Heart left ventricle (tissue), 16 donors: Measurements from ENCODE around the gene HOMER1. TPM values are rescaled to one million over a fixed set of nuclear protein-coding genes. Genes with fewer than 3 reads are reported as not detected.

Experiments used
- ATAC-seq, 4 donors: fragments of 200-7000 bp; cut with Tn5 transposase; one replicate each; pipeline ENCODE4 v1.9.1; 2020 to 2022; ENCODE audit warnings: moderate library complexity in 4 of 4, mild to moderate bottlenecking in 3 of 4, moderate number of reproducible peaks in 1 of 4
- DNase-seq, 5 donors: peaks; one replicate each; pipeline ENCODE4 v3.0.0-alpha.2; 2020
- H3K27ac ChIP-seq, 12 donors: fragments of 200-600 bp; sonication (generic) in 4 of 12; one replicate each; pipeline versions ENCODE4 v1.5.0 to v1.8.0; 2016 to 2022; ENCODE audit warnings: mild to moderate bottlenecking in 2 of 12
- H3K27me3 ChIP-seq, 9 donors: fragments of 200-600 bp; sonication (generic) in 2 of 9; one replicate each; pipeline versions ENCODE4 v1.5.1 to v1.8.0; 2016 to 2022; ENCODE audit warnings: mild to moderate bottlenecking in 3 of 9
- H3K36me3 ChIP-seq, 9 donors: fragments of 200-600 bp; sonication (generic) in 2 of 9; one replicate each; pipeline versions ENCODE4 v1.5.0 to v1.8.0; 2018 to 2022; ENCODE audit warnings: mild to moderate bottlenecking in 2 of 9
- H3K4me1 ChIP-seq, 12 donors: fragments of 200-600 bp; sonication (generic) in 4 of 12; one replicate each; pipeline versions ENCODE4 v1.5.0 to v1.8.0; 2016 to 2022; ENCODE audit warnings: mild to moderate bottlenecking in 3 of 12
- H3K4me3 ChIP-seq, 12 donors: fragments of 200-600 bp; sonication (generic) in 4 of 12; one replicate each; pipeline versions ENCODE4 v1.5.0 to v1.8.0; 2017 to 2022; ENCODE audit warnings: mild to moderate bottlenecking in 9 of 12, moderate library complexity in 4 of 12
- H3K9me3 ChIP-seq, 12 donors: fragments of 200-600 bp; sonication (generic) in 4 of 12; one replicate each; pipeline versions ENCODE4 v1.5.0 to v1.8.0; 2016 to 2022; ENCODE audit warnings: mild to moderate bottlenecking in 1 of 12
- POLR2A ChIP-seq, 2 donors: fragments of 450-650 bp; IDR thresholded peaks; one replicate each; pipeline ENCODE4 v1.6.1; 2017; ENCODE audit warnings: antibody characterized with exemption in 2 of 2, mild to moderate bottlenecking in 2 of 2, moderate library complexity in 2 of 2
- whole genome bisulfite sequencing, 4 donors: extraction: QIAGEN DNeasy Blood & Tissue Kit in 2 of 4; methylation state at CpG; one replicate each; pipeline versions ENCODE4 v1.1.5 to v1.1.7; 2013 to 2018; 5-methylcytosine and 5-hydroxymethylcytosine counted together
- intact Hi-C, 10 donors: fragments of 100-400 bp; cut with DNase I; formaldehyde crosslinking; loops; one replicate each; pipeline versions ENCODE4 v1.11.1 to v1.14.2; 2022
- polyA plus RNA-seq, 2 donors: library from polyadenylated mRNA; stranded (reverse); fragments of 200-250 nt; gene quantifications; one replicate each; pipeline ENCODE4 v1.2.3, GENCODE V29; 2013
- total RNA-seq, 9 donors: library from RNA; depleted of rRNA in 2 of 9; stranded (reverse); fragments of >200 nt in 2 of 9; fragmentation: NEBNext Ultra II Directional in 3 of 9; extraction: Animal tissue kit (Norgen Biotek cat#: 25700) in 3 of 9; gene quantifications; one replicate each; pipeline versions ENCODE4 v1.1.0 to v1.2.4, GENCODE V29; 2016 to 2023
- TF ChIP-seq, protein P1 (sequence below), 12 donors: fragments of 200-600 bp; sonication (generic) in 4 of 12; IDR thresholded peaks; one replicate each; pipeline versions ENCODE4 v1.5.0 to v1.8.0; 2018 to 2022; ENCODE audit warnings: antibody characterized with exemption in 12 of 12, mild to moderate bottlenecking in 5 of 12
- donor health status: ischemic (EF 13 %, LVEDD 7.1; RV severe dilation, severe dysfunction).
- donor health status: healthy with polysubstance abuse.
- donor health status: DM: no; HTN: yes; CAD: no.
- donor health status: DM: no; HTN: no; CAD: no.
- donor health status: ischemic (EF 25% LVEDD 6.9; RV normal size, moderate dysfunction).
- donor health status: ischemic (EF 25% LVEDD 5.7; RV mildly dilated, moderate dysfunction).
- donor health status: healthy.
- donor health status: DM: yes; HTN: yes; CAD: no.
- donor health status: ischemic (EF 35%, LVEDD 5.7; RV mildly dilated, moderate dysfunction).
- donor health status: nonischemic (EF 11% LVEDD 7.7; RV severe dilation, severe dysfunction).
- donor health status: DM: yes; HTN: yes; CAD: no.
- donor health status: PGD.
- donor health status: ischemic (EF 29% LVEDD 5.4; RV normal size, mild dysfunction).
- donor health status: nonischemic (EF 23%, LVEDD 6.1; RV moderate dilation, normal function).

HOMER1 gene
- total and polyA plus RNA-seq, 11 donors, result 12.1 to 83.5 (median 51.0) TPM

DNA sequence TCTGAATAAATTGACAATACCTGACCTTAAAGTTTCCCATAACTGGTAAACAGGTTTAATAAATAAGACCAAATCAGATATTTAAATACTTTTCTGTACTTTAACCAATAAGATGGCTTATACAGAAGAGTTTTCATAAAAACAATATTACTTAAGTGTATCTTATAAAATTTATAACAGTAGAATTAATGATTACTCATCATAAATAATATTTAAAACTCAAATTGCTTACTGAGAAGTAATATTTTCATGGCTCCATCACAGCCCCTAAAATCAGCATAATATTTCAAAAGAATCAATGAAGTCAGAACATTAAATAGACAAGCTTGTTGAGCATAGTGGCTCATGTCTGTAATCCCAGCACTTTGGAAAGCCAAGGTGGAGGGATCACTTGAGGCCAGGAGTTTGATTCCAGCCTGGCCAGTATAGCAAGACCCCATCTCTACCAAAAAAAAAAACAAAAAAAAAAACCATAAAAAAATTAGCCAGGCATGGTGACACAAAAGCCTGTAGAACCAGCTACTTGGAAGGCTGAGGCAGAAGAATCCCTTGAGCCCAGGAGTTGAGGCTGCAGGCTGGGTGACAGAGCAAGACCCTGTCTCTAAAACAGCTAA is 23.5 kb downstream of the HOMER1 start:
- Histone ChIP-seq H3K9me3 (no peaks in the 10 kb centered on the region), H3K27me3 (no peaks in the 10 kb centered on the region), H3K36me3 (no peaks in the 10 kb centered on the region), H3K27ac (peak overlapping the region in 10 of 12 donors; percentile 9 to 85 (median 64)), H3K4me3 (no peak overlapping the region), H3K4me1 (peaks cover 0 to 38% (median 6%) of the 10 kb centered on the region in 12 donors)
- intact Hi-C loops, result no loop called here
- TF ChIP-seq POLR2A (IDR thresholded peaks at IDR 0.05), result no peak
- TF ChIP-seq, protein P1, sequence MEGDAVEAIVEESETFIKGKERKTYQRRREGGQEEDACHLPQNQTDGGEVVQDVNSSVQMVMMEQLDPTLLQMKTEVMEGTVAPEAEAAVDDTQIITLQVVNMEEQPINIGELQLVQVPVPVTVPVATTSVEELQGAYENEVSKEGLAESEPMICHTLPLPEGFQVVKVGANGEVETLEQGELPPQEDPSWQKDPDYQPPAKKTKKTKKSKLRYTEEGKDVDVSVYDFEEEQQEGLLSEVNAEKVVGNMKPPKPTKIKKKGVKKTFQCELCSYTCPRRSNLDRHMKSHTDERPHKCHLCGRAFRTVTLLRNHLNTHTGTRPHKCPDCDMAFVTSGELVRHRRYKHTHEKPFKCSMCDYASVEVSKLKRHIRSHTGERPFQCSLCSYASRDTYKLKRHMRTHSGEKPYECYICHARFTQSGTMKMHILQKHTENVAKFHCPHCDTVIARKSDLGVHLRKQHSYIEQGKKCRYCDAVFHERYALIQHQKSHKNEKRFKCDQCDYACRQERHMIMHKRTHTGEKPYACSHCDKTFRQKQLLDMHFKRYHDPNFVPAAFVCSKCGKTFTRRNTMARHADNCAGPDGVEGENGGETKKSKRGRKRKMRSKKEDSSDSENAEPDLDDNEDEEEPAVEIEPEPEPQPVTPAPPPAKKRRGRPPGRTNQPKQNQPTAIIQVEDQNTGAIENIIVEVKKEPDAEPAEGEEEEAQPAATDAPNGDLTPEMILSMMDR (IDR thresholded peaks at IDR 0.05), result no peak
- DNase-seq, result no peak
- no peak for ATAC-seq

DNA sequence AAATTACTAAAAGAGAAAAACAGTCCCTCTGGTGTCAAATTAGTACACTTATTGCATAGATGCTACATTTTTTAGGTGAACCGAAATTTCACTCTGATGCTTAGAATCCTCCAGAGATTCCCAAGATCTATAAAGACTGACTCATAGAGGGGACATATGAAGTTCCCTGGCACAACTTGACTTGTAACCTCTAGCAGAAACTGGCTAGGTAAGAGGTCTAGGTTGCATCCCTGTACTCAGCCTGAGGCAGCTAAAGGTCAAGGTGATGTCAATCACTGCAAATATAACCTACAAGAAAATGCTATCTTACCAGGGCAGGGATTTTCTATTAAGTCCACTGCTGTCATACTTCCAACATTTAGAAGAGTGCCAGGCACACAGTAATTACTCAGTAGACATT is 24.2 kb downstream of the HOMER1 start:
- no peak overlapping the region for H3K4me3 ChIP-seq
- H3K27ac ChIP-seq, result peak overlapping the region in 10 of 12 donors; percentile 9 to 82 (median 60)
- H3K27me3 ChIP-seq, result no peaks in the 10 kb centered on the region
- TF ChIP-seq, protein P1 (IDR thresholded peaks at IDR 0.05), result no peak
- no peak for TF ChIP-seq POLR2A (IDR thresholded peaks at IDR 0.05)
- peak in 1 of 4 donors; percentile 34 for ATAC-seq
- intact Hi-C loops, result no loop called here
- 74 to 92% (median 87%) methylated on average over 1 of the region's 1 CpG for WGBS, 4 donors
- no peaks in the 10 kb centered on the region for H3K9me3 ChIP-seq
- DNase-seq, result no peak
- no peaks in the 10 kb centered on the region for H3K36me3 ChIP-seq
- H3K4me1 ChIP-seq, result peaks cover 0 to 39% (median 5%) of the 10 kb centered on the region in 12 donors

DNA sequence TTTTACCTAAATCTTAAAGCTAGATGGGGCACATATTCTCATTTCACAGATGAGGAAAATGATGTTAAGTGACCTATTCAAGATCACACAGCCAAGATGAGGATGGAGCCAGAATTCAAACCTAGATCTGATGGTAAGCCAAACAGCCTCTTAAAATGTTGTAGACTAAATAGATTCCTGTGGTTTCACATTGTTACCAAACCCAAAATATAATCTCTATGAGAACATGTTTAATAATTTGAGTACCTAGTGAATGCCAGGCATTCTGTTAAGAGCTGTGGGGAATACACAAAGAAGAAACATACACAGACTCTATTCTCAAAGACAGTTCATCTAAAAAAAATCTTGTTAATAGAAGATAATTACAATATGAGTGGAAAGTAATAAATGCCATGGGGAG is 25.2 kb downstream of the HOMER1 start:
- Histone ChIP-seq H3K4me1 (peaks cover 0 to 32% (median 4%) of the 10 kb centered on the region in 12 donors), H3K9me3 (no peaks in the 10 kb centered on the region), H3K27ac (peak overlapping the region in 7 of 12 donors; percentile 21 to 82 (median 67)), H3K4me3 (no peak overlapping the region), H3K36me3 (no peaks in the 10 kb centered on the region), H3K27me3 (no peaks in the 10 kb centered on the region)
- intact Hi-C loops, result no loop called here
- DNase-seq, result no peak
- ATAC-seq, result no peak
- no peak for TF ChIP-seq POLR2A (IDR thresholded peaks at IDR 0.05)
- TF ChIP-seq, protein P1 (IDR thresholded peaks at IDR 0.05), result no peak

DNA sequence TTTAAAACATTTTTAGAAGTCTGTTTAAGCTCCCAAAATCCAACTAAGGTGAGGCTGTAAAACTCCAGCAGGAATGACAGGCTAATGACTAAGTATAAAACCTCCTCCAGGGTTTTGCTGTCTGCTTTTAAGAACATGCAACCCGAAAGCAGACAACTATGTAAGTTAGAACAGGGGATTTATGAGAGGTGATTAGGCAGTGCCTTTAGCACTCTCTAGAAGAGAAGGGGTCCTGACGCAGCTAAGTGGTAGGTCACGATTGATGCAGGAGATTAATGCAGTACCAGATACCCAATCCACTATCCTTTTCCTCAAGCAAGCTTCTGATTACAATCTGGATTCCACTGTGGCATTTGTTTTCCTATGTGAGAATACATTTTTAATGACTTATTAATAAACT is 25.9 kb downstream of the HOMER1 start:
- 50 to 67% (median 52%) methylated on average over 3 of the region's 3 CpGs for WGBS, 4 donors
- Histone ChIP-seq H3K27ac (peak overlapping the region in 9 of 12 donors; percentile 13 to 82 (median 40)), H3K4me3 (no peak overlapping the region), H3K9me3 (no peaks in the 10 kb centered on the region), H3K4me1 (peaks cover 0 to 32% (median 4%) of the 10 kb centered on the region in 12 donors), H3K36me3 (no peaks in the 10 kb centered on the region), H3K27me3 (no peaks in the 10 kb centered on the region)
- TF ChIP-seq, protein P1 (IDR thresholded peaks at IDR 0.05), result no peak
- TF ChIP-seq POLR2A (IDR thresholded peaks at IDR 0.05), result no peak
- DNase-seq (no peak), ATAC-seq (peak in 1 of 4 donors; percentile 31)
- intact Hi-C loops, result no loop called here
